Psoas muscle (tissue), 8 donors: ENCODE results near the gene TNS2. TPM values are rescaled to one million over a fixed set of nuclear protein-coding genes. Genes with fewer than 3 reads are reported as not detected.

Source experiments
- ATAC-seq, 4 donors: fragments of 200-7000 bp; cut with Tn5 transposase; one replicate each; pipeline ENCODE4 v1.9.1; 2020; ENCODE audit warnings: moderate library complexity in 3 of 4, mild to moderate bottlenecking in 2 of 4
- DNase-seq, 2 donors: peaks; one replicate each; pipeline ENCODE4 v3.0.0-alpha.2; 2020
- H3K27ac ChIP-seq: fragments of 200-600 bp; one replicate; pipeline ENCODE4 v1.8.0; 2022
- H3K27me3 ChIP-seq, 3 donors: fragments of 200-600 bp in 1 of 3; one replicate each; pipeline versions ENCODE4 v1.6.1 to v1.8.0; 2013 to 2022; ENCODE audit warnings: low read length in 2 of 3, mild to moderate bottlenecking in 2 of 3, moderate library complexity in 1 of 3; ENCODE audit not compliant: insufficient read depth in 3 of 3
- H3K36me3 ChIP-seq, 2 donors: fragments of 200-600 bp in 1 of 2; one replicate each; pipeline versions ENCODE4 v1.6.1 to v1.8.0; 2013 to 2022; ENCODE audit warnings: low read depth in 1 of 2, mild to moderate bottlenecking in 1 of 2, moderate library complexity in 1 of 2; ENCODE audit not compliant: insufficient read depth in 1 of 2
- H3K4me1 ChIP-seq: fragments of 200-600 bp; one replicate; pipeline ENCODE4 v1.8.0; 2022
- H3K4me3 ChIP-seq: fragments of 200-600 bp; one replicate; pipeline ENCODE4 v1.8.0; 2022; ENCODE audit warnings: mild to moderate bottlenecking
- H3K9me3 ChIP-seq: fragments of 200-600 bp; one replicate; pipeline ENCODE4 v1.8.0; 2022
- WGBS, 3 donors: extraction: QIAGEN DNeasy Blood & Tissue Kit; methylation state at CpG; one replicate each; pipeline versions ENCODE4 v1.1.6 to v1.1.7; 2013; 5-methylcytosine and 5-hydroxymethylcytosine counted together
- intact Hi-C, 2 donors: fragments of 100-400 bp; cut with DNase I; formaldehyde crosslinking; loops; one replicate each; pipeline versions ENCODE4 v1.11.0 to v1.14.2; 2022
- polyA plus RNA-seq, 3 donors: library from polyadenylated mRNA; stranded (reverse); fragments of 200-250 nt; gene quantifications; one replicate each; pipeline ENCODE4 v1.2.3, GENCODE V29; 2013
- total RNA-seq, 4 donors: library from RNA; stranded (reverse); fragmentation: NEBNext Ultra II Directional in 2 of 4; extraction: Animal tissue kit (Norgen Biotek cat#: 25700) in 2 of 4; gene quantifications; one replicate each; pipeline versions ENCODE4 v1.2.1 to v1.2.4, GENCODE V29; 2021 to 2023
- TF ChIP-seq, protein P1 (sequence below): fragments of 200-600 bp; IDR thresholded peaks from one replicate; pipeline ENCODE4 v1.8.0; 2022; ENCODE audit warnings: antibody characterized with exemption
- donor health status: healthy with polysubstance abuse.
- donor health status: DM: no; HTN: no; CAD: no; lungs with moderate emphysema.
- donor health status: Bipolar disorder and iron deficiency.
- donor health status: healthy.
- donor health status: DM: yes; HTN: yes; CAD: no.
- donor health status: DM: no; HTN: no; CAD: no.
- donor health status: DM: no; HTN: no; CAD: no.
- donor health status: DM: yes; HTN: yes; CAD: no.

The TNS2 gene
- total and polyA plus RNA-seq, 7 donors = 37.7 to 132 (median 48.9) TPM

DNA sequence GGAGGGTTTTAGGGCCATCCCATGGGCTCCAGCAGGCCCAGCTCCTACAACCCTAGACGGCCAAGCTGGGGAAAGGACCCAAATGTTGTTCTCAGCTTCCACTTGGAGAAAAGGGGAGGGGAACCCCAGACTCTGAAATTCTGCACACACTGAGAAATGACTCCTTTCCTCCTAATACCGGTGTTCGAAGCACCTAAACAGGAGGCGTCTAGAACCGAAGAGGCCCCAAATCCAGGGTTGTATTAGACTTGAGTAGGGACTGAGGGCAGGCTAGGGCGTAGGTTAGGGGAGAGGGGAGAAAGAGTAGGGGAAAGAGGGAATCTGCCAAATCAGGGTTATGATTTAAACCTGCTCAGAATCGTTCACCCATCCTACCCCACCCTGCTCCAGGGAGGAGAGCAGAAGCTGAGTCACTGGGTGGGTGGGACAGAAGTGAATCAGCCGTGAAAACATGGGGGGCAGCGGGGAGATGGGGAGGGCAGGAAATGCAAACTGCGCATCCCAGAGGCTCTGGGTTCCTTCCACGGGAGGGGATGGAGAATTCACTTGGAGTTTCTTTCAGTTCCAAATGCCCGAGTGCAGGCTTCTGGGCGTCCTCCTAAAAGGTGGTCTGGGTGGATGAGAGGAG lies 48.6 kb downstream of the TNS2 start:
- no peaks in the 10 kb centered on the region for H3K36me3 ChIP-seq
- ATAC-seq (peak in 3 of 4 donors; percentile 20 to 43 (median 40)), DNase-seq (peak; percentile 60 to 70)
- WGBS, 3 donors = 51 to 64% (median 59%) methylated on average over 13 of the region's 13 CpGs
- peaks cover 5% of the 10 kb centered on the region for H3K4me1 ChIP-seq
- intact Hi-C loops = loop anchor here (2.0 to 5.0 kb wide), 2 partner anchors 32 to 94 kb away; no protein-coding TSS in a partner anchor
- no peaks in the 10 kb centered on the region for H3K9me3 ChIP-seq
- TF ChIP-seq, protein P1, sequence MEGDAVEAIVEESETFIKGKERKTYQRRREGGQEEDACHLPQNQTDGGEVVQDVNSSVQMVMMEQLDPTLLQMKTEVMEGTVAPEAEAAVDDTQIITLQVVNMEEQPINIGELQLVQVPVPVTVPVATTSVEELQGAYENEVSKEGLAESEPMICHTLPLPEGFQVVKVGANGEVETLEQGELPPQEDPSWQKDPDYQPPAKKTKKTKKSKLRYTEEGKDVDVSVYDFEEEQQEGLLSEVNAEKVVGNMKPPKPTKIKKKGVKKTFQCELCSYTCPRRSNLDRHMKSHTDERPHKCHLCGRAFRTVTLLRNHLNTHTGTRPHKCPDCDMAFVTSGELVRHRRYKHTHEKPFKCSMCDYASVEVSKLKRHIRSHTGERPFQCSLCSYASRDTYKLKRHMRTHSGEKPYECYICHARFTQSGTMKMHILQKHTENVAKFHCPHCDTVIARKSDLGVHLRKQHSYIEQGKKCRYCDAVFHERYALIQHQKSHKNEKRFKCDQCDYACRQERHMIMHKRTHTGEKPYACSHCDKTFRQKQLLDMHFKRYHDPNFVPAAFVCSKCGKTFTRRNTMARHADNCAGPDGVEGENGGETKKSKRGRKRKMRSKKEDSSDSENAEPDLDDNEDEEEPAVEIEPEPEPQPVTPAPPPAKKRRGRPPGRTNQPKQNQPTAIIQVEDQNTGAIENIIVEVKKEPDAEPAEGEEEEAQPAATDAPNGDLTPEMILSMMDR = no peak
- H3K27me3 ChIP-seq = no peaks in the 10 kb centered on the region
- H3K4me3 ChIP-seq = peak overlapping the region; percentile 72
- peak overlapping the region; percentile 62 for H3K27ac ChIP-seq

DNA sequence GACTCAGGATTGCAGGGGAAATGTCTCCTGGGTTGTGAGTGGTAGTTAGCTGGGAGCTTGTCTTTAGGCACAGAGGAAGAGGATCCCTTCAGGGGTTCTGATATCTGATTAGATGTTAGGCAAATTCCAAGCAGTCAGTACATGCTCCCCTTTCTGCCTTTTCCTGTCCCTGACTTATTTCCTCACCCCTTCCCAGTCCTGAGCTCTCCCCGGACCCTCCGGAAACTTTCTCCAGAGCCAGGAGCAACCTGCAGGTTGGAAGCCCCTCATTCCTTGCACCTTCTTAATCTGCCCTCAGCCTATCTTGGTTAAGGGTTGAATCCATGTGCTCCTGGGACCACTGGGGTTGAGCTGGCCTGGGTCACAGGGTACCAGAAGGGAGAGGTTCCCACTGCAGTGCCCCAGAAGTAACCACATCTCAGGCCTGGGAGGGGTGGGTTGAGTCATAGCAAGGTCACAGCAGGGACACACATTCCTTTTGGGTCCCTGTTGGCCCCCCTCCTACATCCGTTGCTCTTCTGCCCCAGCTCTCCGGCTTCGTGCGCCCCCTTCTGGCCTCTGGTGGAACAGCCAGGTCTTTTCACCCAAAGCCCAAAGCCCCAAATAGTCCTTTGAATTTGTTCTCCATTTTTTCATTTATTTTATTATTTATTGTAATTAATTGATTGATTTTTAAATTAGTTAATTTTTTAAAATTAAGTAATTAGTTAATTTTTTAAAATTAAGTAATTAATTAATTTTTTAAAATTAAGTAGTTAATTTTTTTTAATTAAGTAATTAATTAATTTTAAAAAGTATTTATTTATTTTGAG lies 49.4 kb downstream of the TNS2 start:
- peak; percentile 92 to 96 for DNase-seq
- peaks cover 5% of the 10 kb centered on the region for H3K4me1 ChIP-seq
- TF ChIP-seq, protein P1 = peak; percentile 97
- H3K9me3 ChIP-seq = no peaks in the 10 kb centered on the region
- WGBS, 3 donors = 18 to 25% (median 19%) methylated on average over 6 of the region's 6 CpGs
- peak; percentile 82 to 86 (median 84) for ATAC-seq
- peak overlapping the region; percentile 62 for H3K27ac ChIP-seq
- no peaks in the 10 kb centered on the region for H3K27me3 ChIP-seq
- intact Hi-C loops = loop anchor here (1.0 to 5.0 kb wide), 3 partner anchors 32 to 93 kb away; no protein-coding TSS in a partner anchor
- no peaks in the 10 kb centered on the region for H3K36me3 ChIP-seq
- H3K4me3 ChIP-seq = peak overlapping the region; percentile 29

DNA sequence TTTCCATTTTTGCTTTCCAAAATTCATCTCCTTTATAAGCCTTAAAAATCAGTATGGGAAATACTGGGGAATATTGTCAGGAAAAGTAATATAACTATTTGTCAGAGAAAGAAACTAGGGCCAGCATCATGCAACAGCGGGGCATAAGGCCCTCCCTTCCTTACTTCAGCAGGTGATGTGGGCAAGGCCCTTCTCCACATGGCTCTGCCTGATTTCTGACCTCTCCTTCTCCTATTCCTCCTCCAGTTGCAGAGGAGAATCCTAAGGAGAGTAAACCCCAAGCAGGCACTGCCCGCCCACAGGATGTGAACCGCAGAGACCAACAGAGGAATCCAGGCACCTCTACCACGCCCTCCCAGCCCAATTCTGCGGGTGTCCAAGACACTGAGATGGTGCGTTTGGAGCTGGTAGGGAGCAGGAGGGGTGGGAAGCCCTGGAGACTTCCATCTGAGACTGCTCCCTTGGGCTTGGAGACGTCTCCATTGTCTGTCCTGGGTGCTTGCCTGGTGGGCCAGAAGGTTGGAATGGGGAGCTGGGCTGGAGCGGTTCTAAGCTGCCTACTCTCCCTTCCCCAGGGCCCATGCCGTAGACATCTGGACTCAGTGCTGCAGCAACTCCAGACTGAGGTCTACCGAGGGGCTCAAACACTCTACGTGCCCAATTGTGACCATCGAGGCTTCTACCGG lies 50.7 kb downstream of the TNS2 start:
- 84 to 85% (median 85%) methylated on average over 13 of the region's 13 CpGs for WGBS, 3 donors
- ATAC-seq (no peak), DNase-seq (no peak)
- no peak overlapping the region for H3K4me3 ChIP-seq
- intact Hi-C loops = no loop called here
- H3K27me3 ChIP-seq = no peaks in the 10 kb centered on the region
- H3K36me3 ChIP-seq = no peaks in the 10 kb centered on the region
- H3K9me3 ChIP-seq = no peaks in the 10 kb centered on the region
- H3K4me1 ChIP-seq = peaks cover 5% of the 10 kb centered on the region
- TF ChIP-seq, protein P1 = no peak
- H3K27ac ChIP-seq = no peak overlapping the region

DNA sequence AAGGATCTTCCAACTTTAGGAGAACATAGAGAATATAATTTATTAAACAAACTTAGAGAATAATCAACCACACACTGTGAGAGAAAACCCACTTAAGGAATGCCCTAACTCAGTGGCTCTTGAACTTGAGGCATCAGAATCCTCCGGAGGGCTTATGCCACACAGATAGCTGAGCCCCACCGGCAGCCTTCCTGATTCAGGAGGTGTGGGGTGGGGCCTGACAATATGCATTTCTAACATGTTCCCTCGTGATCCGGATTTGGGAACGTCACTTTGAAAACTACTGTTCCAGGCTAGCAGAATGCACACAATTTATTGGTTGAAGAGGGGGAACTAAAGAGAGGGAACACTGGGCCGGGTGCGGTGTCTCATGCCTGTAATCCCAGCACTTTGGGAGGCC lies 51.4 kb downstream of the TNS2 start:
- H3K27ac ChIP-seq = no peak overlapping the region
- intact Hi-C loops = no loop called here
- ATAC-seq (no peak), DNase-seq (no peak)
- 79 to 84% (median 82%) methylated on average over 7 of the region's 7 CpGs for WGBS, 3 donors
- H3K36me3 ChIP-seq = no peaks in the 10 kb centered on the region
- no peak overlapping the region for H3K4me3 ChIP-seq
- no peaks in the 10 kb centered on the region for H3K27me3 ChIP-seq
- no peaks in the 10 kb centered on the region for H3K9me3 ChIP-seq
- TF ChIP-seq, protein P1 = no peak
- H3K4me1 ChIP-seq = peaks cover 5% of the 10 kb centered on the region
